Osteocyte (in vitro differentiated cells): Measurements from ENCODE around the gene SLC9A8. TPM values are rescaled to one million over a fixed set of nuclear protein-coding genes. Genes with fewer than 3 reads are reported as not detected.

ENCODE experiments used
- DNase-seq: peaks from one replicate; pipeline ENCODE4 v3.0.0; 2021; ENCODE audit warnings: mixed read lengths; ENCODE audit not compliant: unreplicated experiment; ENCODE audit errors: extremely low spot score
- H3K27ac Mint-ChIP-seq: one replicate; pipeline ENCODE4 v1.8.0; 2021; ENCODE audit warnings: mild to moderate bottlenecking, mixed read lengths; ENCODE audit not compliant: unreplicated experiment
- H3K27me3 Mint-ChIP-seq: one replicate; pipeline ENCODE4 v1.8.0; 2021; ENCODE audit warnings: mixed read lengths; ENCODE audit not compliant: unreplicated experiment
- H3K36me3 Mint-ChIP-seq: one replicate; pipeline ENCODE4 v1.8.0; 2021; ENCODE audit warnings: mixed read lengths; ENCODE audit not compliant: unreplicated experiment
- H3K4me1 Mint-ChIP-seq: one replicate; pipeline ENCODE4 v1.8.0; 2021; ENCODE audit warnings: mixed read lengths; ENCODE audit not compliant: unreplicated experiment
- H3K4me3 Mint-ChIP-seq: one replicate; pipeline ENCODE4 v1.8.0; 2021; ENCODE audit warnings: mild to moderate bottlenecking, moderate library complexity, mixed read lengths; ENCODE audit not compliant: unreplicated experiment
- H3K9me3 Mint-ChIP-seq: one replicate; pipeline ENCODE4 v1.8.0; 2021; ENCODE audit warnings: mixed read lengths; ENCODE audit not compliant: unreplicated experiment
- CTCF ChIP-seq: fragments of 200-600 bp; sonication (generic); IDR thresholded peaks from 2 replicates; pipeline ENCODE4 v1.5.0; 2021; ENCODE audit warnings: antibody characterized with exemption, mild to moderate bottlenecking, moderate library complexity
- total RNA-seq: library from RNA; stranded (reverse); gene quantifications from 2 replicates; pipeline ENCODE4 v1.2.1, GENCODE V29; 2021

SLC9A8 gene
- total RNA-seq, 1 donor from 2014 or later: 10.9 TPM

GRCh38 chr20:49890471-49891361 lies 78.1 kb downstream of the SLC9A8 start:
- no peaks in the 10 kb centered on the region for H3K27me3 Mint-ChIP-seq
- H3K36me3 Mint-ChIP-seq: peaks cover 6% of the 10 kb centered on the region
- H3K9me3 Mint-ChIP-seq: no peaks in the 10 kb centered on the region
- peaks cover 60% of the 10 kb centered on the region for H3K4me1 Mint-ChIP-seq
- H3K4me3 Mint-ChIP-seq: no peak overlapping the region
- peak overlapping the region; percentile 23 for H3K27ac Mint-ChIP-seq
- no peak for DNase-seq
- TF ChIP-seq CTCF: no peak

GRCh38 chr20:49891476-49892110 lies 79.0 kb downstream of the SLC9A8 start:
- Mint-ChIP-seq H3K4me1 (peaks cover 53% of the 10 kb centered on the region), H3K4me3 (no peak overlapping the region), H3K27ac (peak overlapping the region; percentile 23), H3K9me3 (no peaks in the 10 kb centered on the region), H3K27me3 (no peaks in the 10 kb centered on the region), H3K36me3 (peaks cover 2% of the 10 kb centered on the region)
- TF ChIP-seq CTCF: no peak
- DNase-seq: no peak

GRCh38 chr20:49892260-49892659 lies 79.6 kb downstream of the SLC9A8 start:
- no peak for TF ChIP-seq CTCF
- Mint-ChIP-seq H3K27me3 (no peaks in the 10 kb centered on the region), H3K27ac (no peak overlapping the region), H3K4me1 (peaks cover 46% of the 10 kb centered on the region), H3K9me3 (no peaks in the 10 kb centered on the region), H3K36me3 (no peaks in the 10 kb centered on the region), H3K4me3 (no peak overlapping the region)
- DNase-seq: no peak

GRCh38 chr20:49892817-49893216 lies 80.2 kb downstream of the SLC9A8 start:
- Mint-ChIP-seq H3K4me3 (no peak overlapping the region), H3K27ac (no peak overlapping the region), H3K27me3 (no peaks in the 10 kb centered on the region), H3K36me3 (peaks cover 2% of the 10 kb centered on the region), H3K9me3 (no peaks in the 10 kb centered on the region), H3K4me1 (peaks cover 41% of the 10 kb centered on the region)
- DNase-seq: no peak
- TF ChIP-seq CTCF: no peak
